Natural killer cell (primary cell): ENCODE results near the gene ATP9A. TPM values are rescaled to one million over a fixed set of nuclear protein-coding genes. Genes with fewer than 3 reads are reported as not detected.

Experiments
- ATAC-seq, 3 donors: fragments of 150-1000 bp in 2 of 3; fragments of 200-7000 bp in 1 of 3; cut with Tn5 transposase; 1 replicate in 1 of 3; 2 replicates in 2 of 3; pipeline ENCODE4 v1.10.0; 2021; ENCODE audit warnings: mild to moderate bottlenecking in 2 of 3, moderate library complexity in 2 of 3
- DNase-seq, 2 donors: peaks; one replicate each; pipeline versions ENCODE4 v3.0.0 to v3.0.0-alpha.2; 2013 to 2021; ENCODE audit warnings: mixed read lengths in 1 of 2
- H3K27ac ChIP-seq: one replicate; pipeline ENCODE4 v1.5.1; 2013; ENCODE audit warnings: mild to moderate bottlenecking, low read length
- H3K27me3 ChIP-seq: one replicate; pipeline ENCODE4 v1.6.1; 2013; ENCODE audit warnings: low read length; ENCODE audit not compliant: control insufficient read depth, insufficient read depth
- H3K36me3 ChIP-seq: one replicate; pipeline ENCODE4 v1.6.1; 2013; ENCODE audit warnings: low read length; ENCODE audit not compliant: control insufficient read depth, insufficient read depth
- H3K4me1 ChIP-seq: one replicate; pipeline ENCODE4 v1.6.1; 2013; ENCODE audit warnings: low read length; ENCODE audit not compliant: control insufficient read depth, insufficient read depth
- H3K4me3 ChIP-seq: one replicate; pipeline ENCODE4 v1.5.1; 2013; ENCODE audit warnings: low read length
- H3K9me3 ChIP-seq: one replicate; pipeline ENCODE4 v1.6.1; 2013; ENCODE audit warnings: low read length; ENCODE audit not compliant: control insufficient read depth, insufficient read depth
- H3K27ac Mint-ChIP-seq, 2 donors: one replicate each; pipeline ENCODE4 v1.8.0; 2022; ENCODE audit warnings: mild to moderate bottlenecking in 2 of 2, mixed read lengths in 2 of 2, moderate library complexity in 1 of 2
- H3K27me3 Mint-ChIP-seq, 2 donors: one replicate each; pipeline ENCODE4 v1.8.0; 2022; ENCODE audit warnings: low read depth in 2 of 2, mixed read lengths in 2 of 2
- H3K36me3 Mint-ChIP-seq: one replicate; pipeline ENCODE4 v1.8.0; 2022; ENCODE audit warnings: mixed read lengths
- H3K4me1 Mint-ChIP-seq, 2 donors: one replicate each; pipeline ENCODE4 v1.8.0; 2022; ENCODE audit warnings: mixed read lengths in 2 of 2
- H3K4me3 Mint-ChIP-seq: one replicate; pipeline ENCODE4 v1.8.0; 2022; ENCODE audit warnings: mild to moderate bottlenecking, moderate library complexity, mixed read lengths
- H3K9me3 Mint-ChIP-seq, 2 donors: one replicate each; pipeline ENCODE4 v1.8.0; 2022; ENCODE audit warnings: mixed read lengths in 2 of 2
- WGBS: methylation state at CpG from one replicate; pipeline ENCODE4 v1.1.7; 2013; ENCODE audit warnings: missing lambda C conversion rate; ENCODE audit not compliant: insufficient coverage; 5-methylcytosine and 5-hydroxymethylcytosine counted together
- intact Hi-C: fragments of 100-400 bp; cut with micrococcal nuclease; formaldehyde crosslinking; loops from one replicate; pipeline ENCODE4 v1.14.2; 2022
- total RNA-seq, 4 donors: library from RNA; stranded (reverse); fragments of 120-200 nt in 1 of 4; gene quantifications; one replicate each; pipeline versions ENCODE4 v1.2.3 to v1.2.4, GENCODE V29; 2013 to 2022
- TF ChIP-seq, protein P1 (sequence below): fragments of 200-600 bp; IDR thresholded peaks from one replicate; pipeline ENCODE4 v1.8.0; 2022; ENCODE audit warnings: antibody characterized with exemption

Gene ATP9A
- total RNA-seq, 3 donors from 2014 or later (not counting 1 experiment from before 2014, with no cell fraction given) = 1.4 to 46.8 (median 1.9) TPM

DNA sequence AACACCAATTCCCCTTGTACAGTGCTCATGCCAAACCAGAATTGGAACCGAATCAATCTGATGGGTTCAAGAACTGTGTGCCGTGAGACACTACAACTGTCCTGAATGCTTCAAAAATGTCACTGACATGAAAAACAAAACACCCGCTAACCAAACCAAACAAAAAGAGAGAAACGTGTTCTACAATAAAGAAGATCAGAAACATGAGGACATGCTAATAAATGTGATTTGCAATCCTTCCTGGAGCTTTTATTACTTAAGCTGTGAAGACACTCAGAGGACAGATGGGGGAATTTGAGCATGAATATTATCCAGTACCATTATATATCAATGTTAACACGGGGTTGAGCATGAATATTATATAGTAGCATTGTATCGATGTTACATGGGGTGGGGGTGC is 153.5 kb downstream of the ATP9A start:
- DNase-seq = no peak
- Mint-ChIP-seq H3K4me3 (no peak overlapping the region), H3K36me3 (peaks cover 8% of the 10 kb centered on the region), H3K9me3 (no peaks in the 10 kb centered on the region), H3K4me1 (no peaks in the 10 kb centered on the region), H3K27me3 (no peaks in the 10 kb centered on the region), H3K27ac (no peak overlapping the region)
- ATAC-seq = no peak
- no peaks in the 10 kb centered on the region for H3K36me3 ChIP-seq
- no peaks in the 10 kb centered on the region for H3K4me1 ChIP-seq
- WGBS = 98% methylated on average over 3 of the region's 6 CpGs
- H3K4me3 ChIP-seq = no peak overlapping the region
- intact Hi-C loops = no loop called here
- H3K9me3 ChIP-seq = no peaks in the 10 kb centered on the region
- no peak overlapping the region for H3K27ac ChIP-seq
- H3K27me3 ChIP-seq = no peaks in the 10 kb centered on the region
- TF ChIP-seq, protein P1, sequence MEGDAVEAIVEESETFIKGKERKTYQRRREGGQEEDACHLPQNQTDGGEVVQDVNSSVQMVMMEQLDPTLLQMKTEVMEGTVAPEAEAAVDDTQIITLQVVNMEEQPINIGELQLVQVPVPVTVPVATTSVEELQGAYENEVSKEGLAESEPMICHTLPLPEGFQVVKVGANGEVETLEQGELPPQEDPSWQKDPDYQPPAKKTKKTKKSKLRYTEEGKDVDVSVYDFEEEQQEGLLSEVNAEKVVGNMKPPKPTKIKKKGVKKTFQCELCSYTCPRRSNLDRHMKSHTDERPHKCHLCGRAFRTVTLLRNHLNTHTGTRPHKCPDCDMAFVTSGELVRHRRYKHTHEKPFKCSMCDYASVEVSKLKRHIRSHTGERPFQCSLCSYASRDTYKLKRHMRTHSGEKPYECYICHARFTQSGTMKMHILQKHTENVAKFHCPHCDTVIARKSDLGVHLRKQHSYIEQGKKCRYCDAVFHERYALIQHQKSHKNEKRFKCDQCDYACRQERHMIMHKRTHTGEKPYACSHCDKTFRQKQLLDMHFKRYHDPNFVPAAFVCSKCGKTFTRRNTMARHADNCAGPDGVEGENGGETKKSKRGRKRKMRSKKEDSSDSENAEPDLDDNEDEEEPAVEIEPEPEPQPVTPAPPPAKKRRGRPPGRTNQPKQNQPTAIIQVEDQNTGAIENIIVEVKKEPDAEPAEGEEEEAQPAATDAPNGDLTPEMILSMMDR = no peak

DNA sequence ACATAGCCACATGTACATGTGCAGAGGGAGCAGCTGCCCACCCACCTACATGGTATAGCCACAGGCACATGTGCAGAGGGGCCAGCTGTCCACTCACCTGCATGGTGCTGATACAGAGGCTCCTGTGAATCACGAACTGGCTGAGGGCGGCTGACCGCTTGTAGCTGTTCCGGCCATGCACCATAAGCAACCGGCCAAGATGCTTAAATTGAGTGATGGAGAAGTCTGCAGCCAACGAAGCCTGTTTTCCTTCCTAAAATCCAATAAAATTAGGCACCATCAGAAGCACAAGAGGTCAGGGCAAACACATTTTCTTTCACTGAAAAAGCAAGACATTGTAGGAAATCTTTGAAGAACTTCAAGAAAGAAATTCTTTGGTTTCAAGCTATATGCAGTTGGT is 154.6 kb downstream of the ATP9A start:
- Histone ChIP-seq H3K4me3 (no peak overlapping the region), H3K4me1 (no peaks in the 10 kb centered on the region), H3K9me3 (no peaks in the 10 kb centered on the region), H3K27me3 (no peaks in the 10 kb centered on the region), H3K36me3 (no peaks in the 10 kb centered on the region), H3K27ac (no peak overlapping the region)
- Mint-ChIP-seq H3K27ac (no peak overlapping the region), H3K9me3 (no peaks in the 10 kb centered on the region), H3K4me3 (no peak overlapping the region), H3K36me3 (peaks cover 8% of the 10 kb centered on the region), H3K27me3 (no peaks in the 10 kb centered on the region), H3K4me1 (no peaks in the 10 kb centered on the region)
- WGBS = 97% methylated on average over 6 of the region's 6 CpGs
- intact Hi-C loops = no loop called here
- DNase-seq (no peak), ATAC-seq (no peak)
- TF ChIP-seq, protein P1 = no peak

DNA sequence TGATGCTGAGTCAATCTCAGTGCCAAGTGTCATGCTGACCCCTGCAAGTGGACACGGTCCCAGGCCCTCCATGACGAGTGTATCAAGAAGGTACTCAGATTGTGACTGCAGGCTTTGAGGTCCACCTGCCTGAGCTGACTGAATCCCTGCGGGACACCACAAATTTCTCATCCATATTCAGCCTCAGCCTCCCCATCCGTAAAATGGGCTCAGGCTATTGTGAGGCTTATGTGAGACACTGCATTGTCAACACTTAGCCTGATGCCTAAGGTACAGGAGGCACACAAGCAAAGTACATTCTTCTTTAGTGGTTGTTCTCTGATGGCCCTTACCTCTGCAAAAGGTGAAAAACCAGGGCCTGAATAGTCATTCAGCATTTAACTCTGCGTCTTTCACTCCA is 155.3 kb downstream of the ATP9A start:
- no peak overlapping the region for H3K4me3 ChIP-seq
- H3K27me3 Mint-ChIP-seq = no peaks in the 10 kb centered on the region
- peaks cover 8% of the 10 kb centered on the region for H3K36me3 Mint-ChIP-seq
- no peaks in the 10 kb centered on the region for H3K9me3 Mint-ChIP-seq
- no peak overlapping the region for H3K27ac Mint-ChIP-seq
- TF ChIP-seq, protein P1 = no peak
- WGBS = 90% methylated on average over 5 of the region's 5 CpGs
- H3K27me3 ChIP-seq = no peaks in the 10 kb centered on the region
- H3K36me3 ChIP-seq = no peaks in the 10 kb centered on the region
- H3K4me1 ChIP-seq = no peaks in the 10 kb centered on the region
- no peak overlapping the region for H3K27ac ChIP-seq
- ATAC-seq (no peak), DNase-seq (no peak)
- intact Hi-C loops = no loop called here
- H3K4me3 Mint-ChIP-seq = no peak overlapping the region
- H3K9me3 ChIP-seq = no peaks in the 10 kb centered on the region
- H3K4me1 Mint-ChIP-seq = no peaks in the 10 kb centered on the region

DNA sequence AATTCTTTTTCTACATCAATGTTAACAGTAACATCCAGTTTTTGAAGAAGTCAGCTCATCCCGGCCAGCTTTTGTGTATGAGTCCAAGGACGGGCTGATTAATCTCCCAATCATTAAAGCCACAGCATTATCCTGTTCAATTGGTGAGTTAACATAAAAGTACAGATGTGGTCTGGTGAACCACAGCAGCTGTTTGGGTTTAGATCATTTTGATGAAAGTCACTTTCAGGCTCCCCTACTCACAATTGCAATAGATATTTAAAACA is 156.6 kb downstream of the ATP9A start:
- H3K4me1 Mint-ChIP-seq = no peaks in the 10 kb centered on the region
- intact Hi-C loops = no loop called here
- Histone ChIP-seq H3K27me3 (no peaks in the 10 kb centered on the region), H3K4me3 (no peak overlapping the region), H3K36me3 (no peaks in the 10 kb centered on the region), H3K9me3 (no peaks in the 10 kb centered on the region), H3K27ac (no peak overlapping the region), H3K4me1 (no peaks in the 10 kb centered on the region)
- no peak for DNase-seq
- no peaks in the 10 kb centered on the region for H3K27me3 Mint-ChIP-seq
- H3K36me3 Mint-ChIP-seq = peaks cover 8% of the 10 kb centered on the region
- no peak overlapping the region for H3K27ac Mint-ChIP-seq
- no peaks in the 10 kb centered on the region for H3K9me3 Mint-ChIP-seq
- WGBS = 90% methylated on average over 2 of the region's 2 CpGs
- no peak for ATAC-seq
- TF ChIP-seq, protein P1 = no peak
- H3K4me3 Mint-ChIP-seq = no peak overlapping the region
